Upper lobe of left lung (tissue), 4 donors: Measurements from ENCODE around the gene PADI6.

Source experiments
- CTCF ChIP-seq, 6 experiments: fragments of 450-650 bp in 4 of 6; fragments of 200-600 bp in 2 of 6; sonication (generic) in 2 of 6; IDR thresholded peaks; one replicate each; pipeline ENCODE4 v1.5.1; 2016 to 2019; ENCODE audit warnings: antibody characterized with exemption in 6 of 6
- EP300 ChIP-seq, 4 donors: sonication (generic); formaldehyde crosslinking; IDR thresholded peaks; one replicate each; pipeline ENCODE4 v1.5.1; 2017; ENCODE audit warnings: antibody characterized with exemption in 4 of 4, control low read depth in 2 of 4

- no peak for TF ChIP-seq EP300 (IDR thresholded peaks at IDR 0.05)
- TF ChIP-seq CTCF (IDR thresholded peaks at IDR 0.05): no peak
Measured at GRCh38 chr1:17440827-17441168, 68.8 kb downstream of the PADI6 start.
